Hippocampal formation (tissue), 2 donors: ENCODE data around the gene NGF.

Experiments used
- DNase-seq, 2 donors: peaks; one replicate each; lab custom pipeline; 2025; lab: John Stamatoyannopoulos, UW

The NGF gene

GRCh38 chr1:115238336-115239147, 99.5 kb downstream of the NGF start:
- no peak for DNase-seq

- DNase-seq, result no peak
Observed at GRCh38 chr1:115237507-115237906, 100.5 kb downstream of the NGF start.

DNA sequence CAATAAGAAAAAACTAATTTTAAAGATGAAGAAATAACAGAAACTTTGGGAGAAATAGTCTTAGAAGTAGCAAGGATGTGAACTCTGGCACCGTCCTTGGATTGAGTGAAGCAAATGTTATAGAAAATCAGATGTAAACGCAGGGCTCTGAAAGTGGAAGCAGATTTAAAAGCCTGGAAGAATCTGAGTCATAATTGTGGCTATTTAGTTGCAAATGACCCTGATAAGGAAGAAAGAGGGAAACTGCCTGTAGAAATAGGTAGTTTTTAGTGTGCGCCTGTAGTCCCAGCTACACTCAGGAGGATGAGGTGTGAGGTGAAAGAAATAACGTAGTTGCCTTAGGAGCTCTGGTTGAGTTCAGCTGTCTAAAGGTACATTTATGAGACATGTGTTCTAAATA, 101.0 kb downstream of the NGF start:
- DNase-seq, result no peak
